MM.1S (cell line): Measurements from ENCODE around the gene ACVR1.

Source experiments
- DNase-seq: peaks from one replicate; pipeline ENCODE4 v3.0.0-alpha.2; 2015
- H2AFZ ChIP-seq: fragments of 300-600 bp; sonication (generic); 2 replicates; pipeline ENCODE4 v1.6.0; 2016; ENCODE audit warnings: antibody characterized with exemption, low read length
- H3F3A ChIP-seq: fragments of 300-600 bp; sonication (generic); 2 replicates; pipeline ENCODE4 v1.6.1; 2016; ENCODE audit warnings: mild to moderate bottlenecking, antibody characterized with exemption, low read length, moderate library complexity, mixed read lengths; ENCODE audit not compliant: insufficient read depth
- H3K27ac ChIP-seq: fragments of 300-600 bp; sonication (generic); 2 replicates; pipeline ENCODE4 v1.5.1; 2016; ENCODE audit warnings: mild to moderate bottlenecking, low read length
- H3K27me3 ChIP-seq: fragments of 300-600 bp; sonication (generic); replicated peaks from 2 replicates; pipeline ENCODE4 v1.6.0; 2016; ENCODE audit warnings: low read length; ENCODE audit not compliant: insufficient read depth
- H3K36me3 ChIP-seq: fragments of 300-600 bp; sonication (generic); replicated peaks from 2 replicates; pipeline ENCODE4 v1.6.1; 2016; ENCODE audit warnings: mild to moderate bottlenecking, low read length, mixed read lengths; ENCODE audit not compliant: insufficient read depth
- H3K4me1 ChIP-seq: fragments of 300-600 bp; sonication (generic); 2 replicates; pipeline ENCODE4 v1.6.1; 2016; ENCODE audit warnings: low read length, mixed read lengths
- H3K4me2 ChIP-seq: fragments of 300-600 bp; sonication (generic); 2 replicates; pipeline ENCODE4 v1.6.0; 2016; ENCODE audit warnings: low read depth, low read length
- H3K4me3 ChIP-seq: fragments of 300-600 bp; sonication (generic); 2 replicates; pipeline ENCODE4 v1.5.1; 2016; ENCODE audit warnings: low read length, mixed read lengths
- H3K79me2 ChIP-seq: fragments of 300-600 bp; sonication (generic); 2 replicates; pipeline ENCODE4 v1.6.1; 2016; ENCODE audit warnings: mixed run types, low read length, mixed read lengths
- H3K9ac ChIP-seq: fragments of 300-600 bp; sonication (generic); 2 replicates; pipeline ENCODE4 v1.6.1; 2016; ENCODE audit warnings: low read length, mixed read lengths
- H3K9me2 ChIP-seq: fragments of 300-600 bp; sonication (generic); replicated peaks from 2 replicates; pipeline ENCODE4 v1.6.1; 2016; ENCODE audit warnings: mild to moderate bottlenecking, low read length, mixed read lengths; ENCODE audit not compliant: insufficient read depth
- H3K9me3 ChIP-seq: fragments of 300-600 bp; sonication (generic); replicated peaks from 2 replicates; pipeline ENCODE4 v1.6.1; 2016; ENCODE audit warnings: mild to moderate bottlenecking, low read length, mixed read lengths; ENCODE audit not compliant: insufficient read depth
- H4K20me1 ChIP-seq: fragments of 300-600 bp; sonication (generic); 2 replicates; pipeline ENCODE4 v1.6.1; 2016; ENCODE audit warnings: mild to moderate bottlenecking, low read length, moderate library complexity, mixed read lengths; ENCODE audit not compliant: insufficient read depth
- EZH2 ChIP-seq: fragments of 300-600 bp; sonication (generic); optimal IDR thresholded peaks from 2 replicates; pipeline ENCODE3; 2017; ENCODE audit warnings: low read depth, mild to moderate bottlenecking, antibody characterized with exemption, low read length, mixed read lengths
- EZH2phosphoT487 ChIP-seq: fragments of 300-600 bp; sonication (generic); IDR thresholded peaks from 2 replicates; pipeline ENCODE4 v1.6.1; 2018; ENCODE audit warnings: antibody characterized with exemption, low read length
- TF ChIP-seq, protein P1 (sequence below): fragments of 300-600 bp; sonication (generic); IDR thresholded peaks from 2 replicates; pipeline ENCODE4 v1.5.1; 2016; ENCODE audit warnings: antibody characterized with exemption, low read length, mixed read lengths

Gene ACVR1

DNA sequence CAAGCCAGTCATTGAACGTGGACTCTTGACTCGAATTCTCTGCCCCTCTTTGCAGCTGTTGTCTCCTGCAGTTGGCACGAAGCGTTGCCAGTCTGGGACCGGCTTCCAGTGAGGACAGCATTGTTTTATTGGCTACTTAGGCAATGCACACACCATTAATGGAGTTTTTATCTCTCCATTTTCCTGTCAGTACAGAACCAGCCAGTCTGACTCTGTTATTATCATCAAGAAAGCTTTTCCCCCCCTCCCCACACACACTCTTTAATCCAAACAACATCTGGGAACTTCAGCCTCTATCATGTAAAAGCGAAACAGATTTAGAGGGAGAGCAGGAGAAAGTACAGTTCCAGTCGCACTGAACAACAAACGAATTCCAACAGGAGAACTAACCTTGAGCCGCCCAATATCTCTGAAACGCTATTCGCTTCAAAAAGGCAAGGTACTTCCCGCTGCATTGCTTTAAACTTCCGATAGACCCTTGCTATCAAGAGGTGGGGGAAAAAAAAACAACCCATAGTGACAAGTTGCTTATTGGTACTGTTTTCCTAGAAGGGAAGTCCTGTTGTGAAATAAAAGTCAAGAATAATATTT is 38.2 kb downstream of the ACVR1 start:
- Histone ChIP-seq H3K36me3 (no peaks in the 10 kb centered on the region), H4K20me1 (no peaks in the 10 kb centered on the region), H3K4me3 (no peak overlapping the region), H3K4me2 (no peak overlapping the region), H2AFZ (no peak overlapping the region), H3K9ac (no peak overlapping the region), H3K27ac (no peak overlapping the region), H3K27me3 (no peaks in the 10 kb centered on the region), H3K4me1 (no peaks in the 10 kb centered on the region), H3K9me3 (no peaks in the 10 kb centered on the region), H3K9me2 (no peaks in the 10 kb centered on the region), H3F3A (no peaks in the 10 kb centered on the region), H3K79me2 (no peaks in the 10 kb centered on the region)
- TF ChIP-seq, protein P1, sequence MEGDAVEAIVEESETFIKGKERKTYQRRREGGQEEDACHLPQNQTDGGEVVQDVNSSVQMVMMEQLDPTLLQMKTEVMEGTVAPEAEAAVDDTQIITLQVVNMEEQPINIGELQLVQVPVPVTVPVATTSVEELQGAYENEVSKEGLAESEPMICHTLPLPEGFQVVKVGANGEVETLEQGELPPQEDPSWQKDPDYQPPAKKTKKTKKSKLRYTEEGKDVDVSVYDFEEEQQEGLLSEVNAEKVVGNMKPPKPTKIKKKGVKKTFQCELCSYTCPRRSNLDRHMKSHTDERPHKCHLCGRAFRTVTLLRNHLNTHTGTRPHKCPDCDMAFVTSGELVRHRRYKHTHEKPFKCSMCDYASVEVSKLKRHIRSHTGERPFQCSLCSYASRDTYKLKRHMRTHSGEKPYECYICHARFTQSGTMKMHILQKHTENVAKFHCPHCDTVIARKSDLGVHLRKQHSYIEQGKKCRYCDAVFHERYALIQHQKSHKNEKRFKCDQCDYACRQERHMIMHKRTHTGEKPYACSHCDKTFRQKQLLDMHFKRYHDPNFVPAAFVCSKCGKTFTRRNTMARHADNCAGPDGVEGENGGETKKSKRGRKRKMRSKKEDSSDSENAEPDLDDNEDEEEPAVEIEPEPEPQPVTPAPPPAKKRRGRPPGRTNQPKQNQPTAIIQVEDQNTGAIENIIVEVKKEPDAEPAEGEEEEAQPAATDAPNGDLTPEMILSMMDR: no peak
- TF ChIP-seq EZH2 (no peak), EZH2phosphoT487 (no peak)
- DNase-seq: no peak

DNA sequence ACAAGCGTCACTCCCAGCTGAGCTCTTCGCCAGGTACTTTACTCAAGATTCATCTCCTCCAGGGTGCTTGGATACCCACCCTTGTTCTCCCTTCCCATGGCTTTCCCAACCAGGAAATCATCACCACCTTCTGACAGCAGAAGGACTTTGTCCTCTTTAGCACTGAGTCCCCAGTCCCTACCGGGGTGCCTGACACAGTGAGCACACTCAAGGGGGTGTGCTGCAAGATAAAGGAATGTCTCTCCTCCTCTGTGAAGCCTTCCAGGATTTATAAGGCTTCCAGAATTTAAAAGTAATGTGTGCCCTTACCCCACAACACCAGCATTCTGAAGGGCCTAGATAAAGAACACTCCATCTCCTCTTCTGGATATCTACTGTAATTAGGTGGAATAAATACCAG is 39.6 kb downstream of the ACVR1 start:
- H3F3A ChIP-seq: no peaks in the 10 kb centered on the region
- TF ChIP-seq EZH2phosphoT487 (no peak), EZH2 (no peak)
- TF ChIP-seq, protein P1: no peak
- no peak for DNase-seq
- no peaks in the 10 kb centered on the region for H3K27me3 ChIP-seq
- H3K4me1 ChIP-seq: no peaks in the 10 kb centered on the region
- no peaks in the 10 kb centered on the region for H3K79me2 ChIP-seq
- no peaks in the 10 kb centered on the region for H3K9me3 ChIP-seq
- H3K9ac ChIP-seq: no peak overlapping the region
- no peak overlapping the region for H3K4me3 ChIP-seq
- H3K36me3 ChIP-seq: no peaks in the 10 kb centered on the region
- no peak overlapping the region for H3K4me2 ChIP-seq
- no peaks in the 10 kb centered on the region for H4K20me1 ChIP-seq
- no peaks in the 10 kb centered on the region for H3K9me2 ChIP-seq
- H3K27ac ChIP-seq: no peak overlapping the region
- no peak overlapping the region for H2AFZ ChIP-seq

DNA sequence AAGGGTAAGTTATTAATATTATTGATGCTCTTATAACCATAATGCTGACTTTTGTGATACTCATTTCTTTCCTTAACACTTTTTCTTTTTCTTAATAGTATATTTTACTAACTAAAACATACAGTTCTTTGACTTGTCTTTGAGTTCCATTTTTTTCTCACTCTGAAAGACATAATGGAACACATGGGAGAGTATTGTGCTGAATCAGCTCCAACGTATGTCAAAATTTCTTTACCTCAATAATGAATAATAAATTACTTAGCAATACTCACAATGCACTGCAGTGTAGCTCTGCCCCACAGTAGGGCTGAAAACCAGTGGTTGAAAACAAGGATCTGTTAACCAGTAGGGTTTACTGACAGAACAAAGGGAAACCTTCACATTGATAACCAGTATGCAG is 40.7 kb downstream of the ACVR1 start:
- no peaks in the 10 kb centered on the region for H3K9me2 ChIP-seq
- H3K9ac ChIP-seq: no peak overlapping the region
- no peaks in the 10 kb centered on the region for H3K27me3 ChIP-seq
- no peaks in the 10 kb centered on the region for H4K20me1 ChIP-seq
- no peak overlapping the region for H2AFZ ChIP-seq
- no peak for DNase-seq
- TF ChIP-seq EZH2phosphoT487: no peak
- no peak for TF ChIP-seq EZH2
- TF ChIP-seq, protein P1: no peak
- H3F3A ChIP-seq: no peaks in the 10 kb centered on the region
- H3K4me1 ChIP-seq: no peaks in the 10 kb centered on the region
- no peaks in the 10 kb centered on the region for H3K9me3 ChIP-seq
- H3K79me2 ChIP-seq: no peaks in the 10 kb centered on the region
- no peak overlapping the region for H3K27ac ChIP-seq
- no peaks in the 10 kb centered on the region for H3K36me3 ChIP-seq
- H3K4me2 ChIP-seq: no peak overlapping the region
- H3K4me3 ChIP-seq: no peak overlapping the region
